ENCODE results near the gene AGO1.
"Not testable (repeated sequence)": the region's sequence is repeated elsewhere in the genome, so short reads cannot be mapped to it uniquely, and the experiment has no call there.

The AGO1 gene

GRCh38 chr1:35925741-35926140, 42.7 kb downstream of the AGO1 start:
- no peak for DNase-seq

- DNase-seq, result no peak
Observed at GRCh38 chr1:35927472-35927871, 44.5 kb downstream of the AGO1 start.

DNA sequence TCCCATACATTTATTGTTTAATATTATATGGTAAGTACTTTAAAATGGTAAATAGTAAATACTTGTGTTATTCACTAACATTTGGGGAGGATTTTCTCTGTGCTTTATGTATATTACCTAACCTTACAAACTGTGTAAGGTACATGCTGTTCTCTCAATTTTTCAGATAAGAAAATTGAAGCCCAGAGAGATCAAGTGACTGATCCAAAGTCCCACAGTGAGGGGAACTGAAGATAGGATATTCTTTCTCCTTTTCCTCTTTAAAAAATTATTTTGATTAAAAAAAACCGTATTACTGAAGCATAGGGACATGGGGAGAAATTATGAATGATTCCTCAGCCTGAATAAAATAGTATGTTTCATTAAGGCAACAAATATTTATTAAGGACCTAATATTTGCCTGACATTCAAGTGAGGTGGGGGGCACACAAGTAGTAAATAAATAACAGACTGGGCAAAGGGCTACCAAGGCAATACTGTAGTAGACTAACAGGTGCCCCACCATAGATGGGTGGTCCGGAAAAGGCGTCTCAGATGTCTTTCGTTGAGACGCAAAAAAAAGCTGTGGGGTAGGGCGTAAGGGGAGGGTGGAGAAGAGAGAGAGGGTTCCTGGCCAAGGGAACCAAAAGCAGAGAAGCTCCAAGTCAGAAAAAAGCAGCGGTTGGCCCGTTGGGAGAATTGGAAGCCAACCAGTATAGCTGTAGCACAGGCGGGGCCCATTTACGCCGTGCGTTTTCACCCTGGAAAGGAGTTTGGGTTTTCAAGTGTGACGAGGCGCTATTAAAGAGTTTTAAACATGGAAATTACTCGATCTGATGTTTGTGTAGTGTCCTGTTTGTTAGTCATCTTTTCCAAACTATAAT, 47.0 kb downstream of the AGO1 start:
- DNase-seq, result peak; percentile 81

- DNase-seq, result peak; percentile 73
Observed at GRCh38 chr1:35930593-35931445, 47.8 kb downstream of the AGO1 start, which contains the start of gene AGO3. AGO3 (plus strand) TSS chr1:35931105; CDS start chr1:35931427, 322 bp downstream.

DNA sequence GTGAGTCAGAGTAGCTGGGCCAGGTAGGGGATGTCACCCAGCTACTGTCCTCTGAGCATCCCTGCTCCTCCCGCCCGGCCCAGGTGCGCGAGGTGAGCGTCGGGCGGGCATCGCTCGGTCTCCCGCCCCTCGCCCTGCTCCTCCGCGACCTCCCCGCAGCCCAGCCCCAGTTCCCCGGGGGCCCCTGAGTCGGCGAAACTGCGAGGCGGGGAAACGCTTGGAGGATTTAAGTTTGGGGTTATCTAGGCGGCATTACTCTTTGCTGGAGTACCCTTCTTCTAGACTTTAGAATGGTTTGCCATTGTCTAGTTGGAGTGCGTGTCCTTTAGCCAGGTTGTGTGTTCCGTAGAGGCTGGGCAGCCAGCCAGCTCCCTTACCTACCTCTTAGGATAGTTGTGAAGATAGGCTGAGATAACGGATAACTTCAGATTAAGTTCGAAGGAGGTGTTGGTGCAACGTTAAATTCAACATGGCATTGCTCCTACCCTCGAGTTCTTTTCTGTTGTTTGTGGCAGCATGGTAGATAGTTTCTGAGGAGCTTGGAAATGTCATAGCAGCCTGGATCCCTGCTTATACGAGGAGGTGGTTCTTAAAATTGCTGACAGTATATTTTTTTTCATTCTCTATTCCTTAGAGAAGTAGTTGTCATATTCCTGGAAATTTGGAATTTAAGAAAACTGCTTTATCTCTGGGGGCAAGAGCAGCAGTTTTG, 48.6 kb downstream of the AGO1 start:
- peak; percentile 21 for DNase-seq

DNA sequence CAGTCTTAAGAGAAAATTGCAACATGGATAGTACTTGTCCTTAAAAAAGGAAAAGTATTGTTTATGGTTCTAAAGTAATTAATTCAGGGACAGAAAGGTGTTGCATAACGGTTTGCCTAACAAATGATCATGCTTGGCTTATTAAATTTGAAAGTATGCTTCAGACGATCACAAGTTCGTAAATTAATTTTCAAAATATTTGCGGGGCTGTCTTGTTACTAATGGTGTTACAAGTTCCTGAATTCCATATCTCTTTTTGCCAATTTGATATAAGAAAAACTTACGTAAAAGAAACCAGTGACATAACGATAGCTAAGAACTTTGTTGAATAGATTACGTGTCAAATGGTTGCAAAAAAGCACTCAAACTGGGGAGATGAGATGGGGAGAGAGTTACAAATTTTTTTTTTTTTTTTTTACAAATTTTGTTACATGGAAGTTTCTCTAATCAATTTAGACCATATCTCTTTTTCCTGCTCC, 49.2 kb downstream of the AGO1 start:
- no peak for DNase-seq

- no peak for DNase-seq
Observed at GRCh38 chr1:35932941-35933340, 49.9 kb downstream of the AGO1 start.

DNA sequence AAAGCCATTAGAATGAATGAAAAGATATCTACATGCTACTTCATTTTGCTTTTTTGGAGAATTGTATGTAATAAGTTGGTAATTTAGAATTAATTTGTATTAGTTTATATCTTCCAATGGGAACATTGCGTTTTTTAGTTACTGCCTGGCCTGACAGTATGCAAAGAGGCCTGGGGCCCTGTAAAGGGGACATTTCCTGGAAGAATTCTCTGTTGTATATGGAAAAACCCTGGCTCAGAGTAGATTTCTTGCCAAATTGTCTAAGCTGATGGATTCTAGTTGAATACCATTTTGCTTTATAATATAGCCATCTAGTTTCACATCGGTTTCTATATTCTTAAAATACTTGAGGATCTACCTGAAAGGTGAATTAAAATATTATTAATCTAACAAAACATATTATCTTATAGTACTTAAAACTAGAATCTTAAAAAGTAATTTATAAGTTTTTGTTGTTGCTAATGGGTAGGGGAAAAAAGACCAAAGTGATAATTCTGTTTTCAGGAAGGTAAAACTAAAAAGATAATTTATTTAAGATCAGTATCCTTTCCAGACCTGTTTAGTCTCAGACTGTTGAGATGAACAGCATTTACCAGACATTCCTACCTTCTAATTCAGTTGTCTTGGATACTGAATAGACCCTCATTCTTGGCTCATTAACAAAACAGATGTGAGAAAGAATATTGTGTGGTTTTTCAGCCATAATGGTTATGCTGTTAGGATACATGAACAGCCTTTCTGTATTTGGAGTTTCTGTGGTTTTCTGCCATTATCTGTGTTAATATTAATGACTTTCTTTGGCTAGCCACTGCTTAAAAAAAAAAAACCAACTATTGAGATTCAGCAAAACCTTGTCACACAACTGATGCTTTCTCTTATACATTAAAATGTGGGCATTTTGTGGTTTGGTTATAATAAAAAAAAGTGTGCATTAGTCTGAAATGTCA, 52.7 kb downstream of the AGO1 start:
- no peak for DNase-seq

GRCh38 chr1:35936838-35937237, 53.8 kb downstream of the AGO1 start:
- no peak for DNase-seq

DNA sequence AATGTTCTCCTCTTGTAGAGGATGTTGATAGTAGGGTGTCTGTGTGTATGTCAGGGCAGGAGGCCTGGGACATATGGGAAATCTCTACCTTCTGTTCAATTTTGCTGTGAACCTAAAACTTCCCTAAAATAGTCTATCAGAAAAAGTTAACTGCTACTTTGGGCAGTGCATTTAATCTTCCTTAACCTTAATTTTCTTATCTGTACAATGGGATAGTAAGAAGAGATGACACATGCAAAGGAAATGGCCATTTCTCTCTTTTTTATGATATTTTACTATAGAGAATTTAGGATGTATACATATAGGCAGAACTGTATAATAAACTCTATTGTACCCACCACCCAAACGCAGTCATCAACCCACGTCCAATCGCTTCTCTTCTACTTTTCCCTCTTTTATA, 56.5 kb downstream of the AGO1 start:
- DNase-seq, result no peak

DNA sequence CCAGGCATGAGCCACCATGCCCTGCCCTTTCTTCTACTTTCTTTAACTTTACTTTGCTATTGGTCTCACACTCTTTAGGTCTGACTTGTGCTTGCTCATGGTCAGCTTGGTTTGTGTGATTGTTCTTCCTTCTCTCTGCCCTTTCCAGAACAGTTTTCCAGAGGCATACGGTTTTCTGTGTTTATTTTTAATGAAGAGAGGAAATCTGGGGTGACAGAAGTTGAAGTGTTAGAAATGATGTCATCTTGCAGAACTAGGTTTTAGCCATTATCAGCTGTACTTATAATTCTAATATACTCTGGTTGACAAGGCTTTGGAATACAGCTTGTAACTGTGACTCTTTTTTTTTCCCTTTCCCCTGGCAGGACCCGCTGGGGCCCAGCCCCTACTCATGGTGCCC, 62.3 kb downstream of the AGO1 start:
- no peak for DNase-seq

DNA sequence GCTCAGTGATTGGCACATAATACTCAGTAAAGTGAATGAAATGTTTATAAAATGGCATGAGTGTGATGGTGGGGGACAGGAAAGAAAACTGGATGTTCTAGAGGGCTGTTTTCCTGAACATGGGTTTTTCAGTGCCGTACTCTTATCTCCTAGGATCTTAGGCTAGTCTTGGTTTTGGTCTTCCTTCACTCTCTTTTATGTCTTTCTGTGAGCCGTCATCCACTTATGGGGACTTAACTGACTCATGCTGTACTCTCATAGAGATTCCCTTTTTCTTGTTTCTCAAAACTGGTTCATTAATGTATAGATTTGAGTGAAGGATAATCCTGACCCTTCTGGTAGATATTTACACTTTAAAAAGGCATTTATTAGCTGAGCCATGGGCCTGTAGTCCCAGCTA, 64.5 kb downstream of the AGO1 start:
- DNase-seq, result no peak

- DNase-seq, result no peak
Observed at GRCh38 chr1:35958558-35958957, 75.5 kb downstream of the AGO1 start.

DNA sequence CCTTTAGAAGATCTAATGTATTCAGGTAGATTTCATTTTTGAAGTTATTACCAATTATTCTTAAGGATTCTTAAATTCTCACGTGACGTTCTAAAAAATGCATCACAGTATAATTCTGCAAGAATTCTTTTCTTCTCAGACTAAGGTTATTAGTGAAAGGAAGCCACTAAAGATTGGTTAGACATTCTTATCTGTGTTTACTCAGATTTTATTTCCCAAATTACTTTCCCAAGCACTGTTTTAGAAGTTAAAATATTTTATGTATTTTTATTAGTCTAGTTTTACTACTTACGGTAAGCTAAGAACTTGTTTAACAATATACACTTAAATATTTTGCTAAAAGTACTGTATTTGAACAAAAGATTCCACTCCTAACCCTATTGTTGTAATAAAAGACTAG, 76.3 kb downstream of the AGO1 start:
- DNase-seq, result no peak

- DNase-seq, result peak; percentile 67
Observed at GRCh38 chr1:35962952-35963351, 79.9 kb downstream of the AGO1 start.

DNA sequence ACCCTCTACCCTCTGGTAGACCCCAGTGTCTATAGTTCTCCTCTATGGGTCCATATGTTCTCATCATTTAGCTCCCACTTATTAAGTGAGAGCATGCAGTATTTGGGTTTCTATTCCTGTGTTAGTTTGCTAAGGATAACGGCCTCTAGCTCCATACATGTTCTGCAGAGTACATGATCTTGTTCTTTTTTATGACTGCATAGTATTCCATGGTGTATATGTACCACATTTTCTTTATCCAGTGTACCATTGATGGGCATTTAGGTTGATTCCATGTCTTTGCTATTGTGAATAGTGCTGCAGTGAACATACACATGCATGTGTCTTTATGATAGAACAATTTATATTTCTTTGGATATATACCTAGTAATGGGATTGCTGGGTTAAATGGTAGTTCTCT, 81.3 kb downstream of the AGO1 start:
- not testable (repeated sequence) for DNase-seq

DNA sequence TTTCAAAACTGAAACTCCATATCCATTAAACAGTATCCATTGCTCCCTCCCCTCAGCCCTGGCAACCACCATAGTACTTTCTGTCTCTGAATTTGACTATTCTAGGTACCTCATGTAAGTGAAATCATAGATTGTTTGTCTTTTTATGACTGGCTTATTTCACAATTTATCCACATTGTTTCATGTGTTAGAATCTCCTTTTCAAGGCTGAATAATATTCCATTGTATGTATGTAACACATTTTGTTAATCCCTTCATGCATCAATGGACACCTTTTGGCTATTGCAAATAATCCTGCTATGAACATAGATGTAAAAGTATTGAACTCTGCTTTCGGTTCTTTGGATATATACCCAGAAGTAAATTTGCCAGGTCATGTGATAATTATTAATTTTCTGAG, 85.4 kb downstream of the AGO1 start:
- no peak for DNase-seq

GRCh38 chr1:35971601-35972000, 88.6 kb downstream of the AGO1 start:
- no peak for DNase-seq

GRCh38 chr1:35972631-35973030, 89.6 kb downstream of the AGO1 start:
- DNase-seq, result not testable (repeated sequence)

GRCh38 chr1:35980090-35980489, 97.1 kb downstream of the AGO1 start:
- no peak for DNase-seq
